Measurements from ENCODE around the gene CAPN6.

The CAPN6 gene, protein sequence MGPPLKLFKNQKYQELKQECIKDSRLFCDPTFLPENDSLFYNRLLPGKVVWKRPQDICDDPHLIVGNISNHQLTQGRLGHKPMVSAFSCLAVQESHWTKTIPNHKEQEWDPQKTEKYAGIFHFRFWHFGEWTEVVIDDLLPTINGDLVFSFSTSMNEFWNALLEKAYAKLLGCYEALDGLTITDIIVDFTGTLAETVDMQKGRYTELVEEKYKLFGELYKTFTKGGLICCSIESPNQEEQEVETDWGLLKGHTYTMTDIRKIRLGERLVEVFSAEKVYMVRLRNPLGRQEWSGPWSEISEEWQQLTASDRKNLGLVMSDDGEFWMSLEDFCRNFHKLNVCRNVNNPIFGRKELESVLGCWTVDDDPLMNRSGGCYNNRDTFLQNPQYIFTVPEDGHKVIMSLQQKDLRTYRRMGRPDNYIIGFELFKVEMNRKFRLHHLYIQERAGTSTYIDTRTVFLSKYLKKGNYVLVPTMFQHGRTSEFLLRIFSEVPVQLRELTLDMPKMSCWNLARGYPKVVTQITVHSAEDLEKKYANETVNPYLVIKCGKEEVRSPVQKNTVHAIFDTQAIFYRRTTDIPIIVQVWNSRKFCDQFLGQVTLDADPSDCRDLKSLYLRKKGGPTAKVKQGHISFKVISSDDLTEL

DNA sequence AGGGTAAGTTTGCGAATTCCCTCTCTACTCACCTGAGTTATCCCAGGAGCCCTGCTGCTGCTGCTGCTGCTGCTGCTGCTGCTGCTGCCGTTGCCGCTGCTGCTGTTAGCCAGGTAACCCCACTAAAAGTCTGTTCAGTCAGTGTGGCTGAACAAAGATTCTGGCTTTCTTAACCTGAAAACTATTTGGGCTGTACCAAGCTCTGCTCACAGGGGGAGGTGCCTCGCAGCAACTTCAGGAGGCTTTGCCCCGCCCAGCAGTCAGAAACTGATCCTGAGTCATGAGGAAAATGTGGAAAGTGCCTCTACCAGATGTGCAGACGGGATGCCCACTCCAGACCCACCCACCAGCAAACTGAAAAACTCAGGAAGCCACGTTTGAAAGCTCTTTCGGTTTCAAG lies at the start of gene CAPN6:
TSS of gene CAPN6 (minus strand) at position 145 of the 400 bp plus-strand sequence. CDS start 6,547 bp downstream, outside the sequence.
- no peak for DNase-seq (ENCODE audit: low read depth)

DNA sequence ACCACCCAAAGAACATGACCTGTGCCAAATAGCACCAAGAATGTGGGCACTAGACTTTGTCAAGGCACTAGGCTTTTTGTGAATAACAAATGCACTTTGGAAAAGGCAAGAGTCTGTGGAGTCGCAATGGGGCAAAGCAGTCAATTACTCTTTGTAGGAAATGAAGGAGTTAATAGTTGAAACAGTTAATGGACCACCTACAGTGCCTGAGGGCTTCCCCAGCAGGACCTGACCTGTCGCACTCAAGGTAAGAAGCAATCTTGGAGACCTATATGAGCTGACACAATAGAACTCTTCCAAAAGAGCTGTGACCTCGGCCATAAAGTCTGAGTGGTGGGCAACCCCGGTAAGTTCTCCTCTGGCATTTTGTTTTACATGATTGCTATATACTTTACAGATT lies 49.2 kb upstream of the CAPN6 start:
- no peak for DNase-seq (ENCODE audit: low read depth)

DNA sequence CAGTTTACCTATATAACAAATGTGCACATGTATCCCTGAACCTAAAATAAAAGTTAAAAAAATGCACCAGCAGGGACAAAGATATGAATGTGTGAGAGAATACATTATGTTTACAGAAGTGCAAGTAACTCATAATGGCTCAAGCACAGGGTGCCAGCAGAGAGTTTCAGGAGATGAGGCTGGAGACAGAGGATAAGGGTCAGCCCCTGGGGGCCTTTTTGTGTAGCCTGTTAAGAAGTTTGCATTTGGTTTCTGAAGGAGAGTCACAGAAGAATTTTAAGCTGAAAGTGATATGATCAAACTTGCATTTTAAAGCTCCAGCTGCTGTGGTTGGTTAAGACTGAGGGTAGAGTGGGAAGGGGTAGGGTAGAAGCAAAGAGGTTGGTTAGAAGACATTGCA lies 48.6 kb upstream of the CAPN6 start:
- DNase-seq (ENCODE audit: low read depth), result no peak

DNA sequence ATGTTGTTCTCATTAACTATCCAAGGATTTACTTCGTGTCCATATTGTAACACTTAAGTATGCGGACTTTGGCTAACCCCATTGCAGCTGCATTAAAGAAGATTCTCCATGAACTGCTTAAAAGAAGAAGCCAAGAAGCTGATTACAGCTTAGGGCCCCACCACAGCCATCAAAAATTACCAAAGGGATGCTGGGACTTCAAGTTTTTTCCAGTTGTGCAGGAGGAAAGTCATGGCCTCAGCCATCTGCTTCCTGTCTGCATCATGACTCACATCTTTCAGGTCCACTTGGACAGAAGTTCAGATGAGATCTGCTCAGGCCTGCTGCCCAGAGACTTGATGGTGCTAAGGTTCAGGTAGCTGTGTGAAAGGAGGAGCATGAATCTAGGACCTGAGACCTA lies 38.8 kb upstream of the CAPN6 start:
- no peak for DNase-seq (ENCODE audit: low read depth)

DNA sequence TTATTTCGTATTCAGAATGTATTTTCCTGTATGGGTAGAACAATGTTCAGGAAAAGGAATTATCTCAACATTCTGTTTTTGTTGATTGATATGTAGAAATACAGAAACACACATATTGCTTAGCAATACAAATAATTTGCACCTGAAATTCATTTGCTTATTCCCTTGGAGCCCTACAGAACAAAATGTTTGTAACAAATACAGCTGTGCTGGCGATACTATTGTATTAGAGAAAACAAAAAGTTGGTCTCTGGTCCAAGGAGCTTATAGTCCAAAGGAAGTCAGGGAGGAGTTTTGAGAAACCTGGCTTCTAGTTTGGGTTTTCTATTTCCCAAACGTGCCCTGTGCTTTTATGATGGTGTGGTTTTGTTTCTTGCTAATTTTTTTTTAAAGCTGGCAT lies 37.8 kb upstream of the CAPN6 start:
- no peak for DNase-seq (ENCODE audit: low read depth)

DNA sequence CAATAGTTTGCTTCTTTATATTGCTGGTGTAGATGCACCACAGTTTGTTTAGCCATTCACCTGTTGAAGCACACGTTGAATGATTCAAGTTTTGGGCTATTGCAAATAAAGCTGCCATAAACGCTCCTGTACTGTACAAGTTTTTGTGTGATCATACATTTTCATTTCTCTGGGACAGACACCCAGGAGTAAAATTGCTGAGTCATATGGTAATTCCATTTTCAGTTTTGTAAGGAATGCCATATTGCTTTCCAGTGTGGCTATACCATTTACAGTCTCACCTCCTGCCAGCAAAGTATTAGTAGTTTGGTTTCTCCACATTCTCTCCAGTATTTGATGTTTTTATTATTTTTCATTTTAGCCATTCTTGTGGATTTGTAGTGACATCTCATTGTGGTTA lies 32.0 kb upstream of the CAPN6 start:
- DNase-seq (ENCODE audit: low read depth), result no peak

DNA sequence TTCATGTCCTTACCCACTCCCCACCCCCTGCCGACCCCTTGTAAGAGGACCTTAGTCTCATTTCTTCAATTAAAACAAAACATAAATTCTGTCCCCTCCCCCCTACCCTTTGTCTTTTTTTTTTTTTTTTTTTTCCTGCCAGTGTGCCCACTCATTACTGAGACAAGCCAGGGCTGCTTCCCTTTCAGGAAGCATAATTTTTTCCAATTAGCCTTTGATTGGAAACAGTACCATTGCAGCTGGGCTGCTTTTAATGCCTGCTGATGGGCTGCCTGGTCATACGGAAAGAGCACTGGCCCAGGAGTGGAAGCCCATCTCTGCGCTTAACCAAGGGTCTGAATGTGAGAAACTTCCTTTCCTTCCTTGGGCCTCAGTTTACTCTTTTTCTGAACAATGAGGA lies 18.6 kb upstream of the CAPN6 start:
- DNase-seq (ENCODE audit: low read depth), result no peak

DNA sequence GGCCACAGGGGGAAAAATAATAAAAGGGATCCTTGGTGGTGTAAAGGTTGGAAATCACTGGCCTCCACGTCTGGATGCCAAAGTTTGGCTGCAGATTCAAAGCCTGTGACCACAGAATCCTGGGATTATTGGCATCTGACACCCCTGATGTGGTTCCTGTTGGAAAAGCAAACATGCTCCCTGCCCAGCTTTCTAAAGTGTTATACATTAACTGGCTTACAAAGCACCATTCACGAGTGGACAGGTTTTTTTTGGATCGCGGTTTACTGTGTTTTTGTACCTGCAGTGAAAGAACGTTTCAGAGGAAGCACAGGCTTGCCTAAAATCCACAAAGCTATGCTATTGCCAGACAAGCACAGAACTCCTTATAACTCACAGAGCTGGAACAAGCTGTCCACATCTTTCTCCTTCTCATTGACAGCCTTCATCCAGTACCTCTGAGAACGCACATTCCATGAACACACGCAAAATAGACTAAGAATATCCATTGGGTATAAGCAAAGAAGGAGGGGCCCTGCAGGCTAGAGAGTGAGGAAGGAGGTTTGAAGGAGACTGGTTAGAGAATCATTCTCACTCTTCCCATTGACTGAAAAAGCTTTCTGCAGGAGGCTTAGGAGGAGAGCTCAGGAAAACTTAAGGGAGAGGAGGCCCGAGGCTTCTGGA lies 14.5 kb upstream of the CAPN6 start:
- DNase-seq (ENCODE audit: low read depth), result no peak

DNA sequence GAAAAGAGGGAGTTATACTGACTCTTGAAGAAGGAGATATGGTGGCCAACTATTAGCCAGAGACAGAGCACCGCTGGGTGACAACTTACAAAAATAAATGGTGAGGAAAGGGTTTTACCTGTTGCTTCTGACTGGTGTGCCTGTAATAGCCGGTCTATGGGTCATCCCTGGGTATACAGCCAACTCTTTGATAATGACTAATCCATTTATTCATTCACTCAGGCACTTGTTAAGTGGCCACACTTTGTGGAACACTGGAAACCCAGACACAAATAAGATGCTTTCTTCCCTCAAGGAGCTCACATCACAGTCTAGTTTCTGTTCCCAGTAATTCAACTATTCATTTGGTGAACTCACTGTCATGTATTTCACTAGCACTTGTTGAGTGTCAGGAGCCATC lies 13.2 kb upstream of the CAPN6 start:
- DNase-seq (ENCODE audit: low read depth), result no peak

DNA sequence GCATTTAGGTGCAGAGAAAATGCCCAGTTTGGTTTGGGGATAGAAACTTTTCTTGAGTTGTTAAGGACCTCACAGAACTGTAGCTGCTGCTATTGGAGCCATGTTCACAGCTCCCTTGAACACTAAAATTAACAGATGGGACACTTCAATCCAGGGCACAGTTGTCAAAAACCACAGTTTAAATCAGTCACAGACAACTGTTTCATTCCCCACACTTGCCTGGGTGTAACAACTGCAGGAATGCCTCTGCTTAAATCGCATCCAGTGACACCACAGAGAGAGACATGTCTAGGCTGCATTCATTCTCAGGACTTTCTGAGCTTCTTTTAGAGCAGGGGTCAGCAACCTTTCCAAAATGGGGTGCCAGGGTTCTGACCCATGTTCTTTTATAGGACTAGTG lies 12.7 kb upstream of the CAPN6 start:
- DNase-seq (ENCODE audit: low read depth), result no peak

DNA sequence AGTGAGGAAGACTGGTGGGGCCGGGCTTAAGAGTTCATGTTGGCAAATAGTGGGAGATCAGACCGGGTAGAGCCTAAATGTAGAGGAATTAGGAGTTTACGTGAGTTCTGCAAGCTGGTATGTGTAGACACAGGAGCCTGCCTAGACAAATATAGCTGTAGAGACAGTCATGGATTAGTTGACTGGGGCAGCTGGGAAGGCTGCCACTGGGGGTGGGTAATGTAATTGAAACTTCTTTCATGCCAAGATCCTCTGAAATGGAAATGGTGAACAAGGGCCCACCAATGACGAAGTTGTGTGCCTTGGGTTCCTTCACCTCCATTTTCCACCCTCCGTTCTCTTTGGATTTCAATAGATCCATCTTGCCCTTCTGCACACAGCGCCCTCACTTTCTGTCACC lies 11.9 kb upstream of the CAPN6 start:
- DNase-seq (ENCODE audit: low read depth), result no peak

DNA sequence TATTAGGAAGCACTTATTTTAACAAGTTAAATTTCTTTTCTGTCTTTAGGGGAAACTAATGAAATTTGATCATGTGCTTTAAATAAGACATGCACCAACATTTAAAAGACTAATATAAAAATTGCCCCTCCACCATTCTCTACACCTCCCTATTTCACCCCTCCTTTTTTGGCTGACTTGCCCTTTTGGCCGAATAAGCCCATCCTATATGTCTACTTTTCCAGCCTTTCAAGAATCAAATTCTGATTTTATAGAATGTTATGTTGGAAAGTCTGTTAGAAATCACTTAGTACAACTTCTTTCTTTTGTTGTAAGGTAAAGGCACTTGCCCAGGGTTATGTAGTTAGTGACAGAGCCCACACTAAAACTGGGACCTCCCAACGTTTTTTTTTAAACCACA lies 1.8 kb downstream of the CAPN6 start:
- no peak for DNase-seq (ENCODE audit: low read depth)

DNA sequence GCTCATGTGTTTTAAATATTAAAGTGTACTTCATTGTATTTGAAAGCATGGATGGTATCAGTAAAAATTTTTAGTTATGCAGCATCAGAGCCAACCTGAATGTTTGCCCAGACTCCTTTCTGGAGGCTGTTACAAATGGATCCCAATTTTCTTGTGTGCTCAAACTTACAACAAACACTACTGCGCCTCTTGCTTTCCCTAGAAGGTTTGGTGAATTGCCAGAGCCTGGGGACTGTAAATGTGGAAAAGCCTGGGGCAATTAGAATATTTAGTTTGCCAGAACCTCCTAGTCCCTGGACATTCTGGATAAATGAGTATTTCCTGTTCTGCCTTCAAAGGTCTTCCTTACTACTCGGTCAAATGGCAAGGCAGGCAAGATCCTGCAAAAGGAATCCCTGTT lies 4.8 kb downstream of the CAPN6 start:
- DNase-seq (ENCODE audit: low read depth), result no peak

DNA sequence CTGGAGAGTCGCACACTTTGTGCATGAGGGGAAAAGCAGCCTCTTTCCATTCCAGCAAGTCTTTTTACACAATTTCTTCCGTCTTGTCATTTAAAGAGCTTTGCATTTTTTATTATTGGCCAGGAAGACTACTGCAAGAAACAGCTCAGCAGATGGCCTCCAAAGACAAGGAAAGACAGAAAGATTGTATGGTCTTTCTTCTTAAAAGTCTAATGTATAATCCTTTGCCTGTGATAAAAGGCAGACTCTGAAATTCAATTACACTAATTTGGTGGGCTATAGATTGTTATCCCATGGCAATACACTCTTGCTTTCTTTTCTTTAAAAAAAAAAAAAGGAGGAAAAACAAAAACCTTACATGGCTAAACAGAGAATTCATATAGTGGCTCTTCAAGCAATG lies 5.9 kb downstream of the CAPN6 start:
- DNase-seq (ENCODE audit: low read depth), result no peak

DNA sequence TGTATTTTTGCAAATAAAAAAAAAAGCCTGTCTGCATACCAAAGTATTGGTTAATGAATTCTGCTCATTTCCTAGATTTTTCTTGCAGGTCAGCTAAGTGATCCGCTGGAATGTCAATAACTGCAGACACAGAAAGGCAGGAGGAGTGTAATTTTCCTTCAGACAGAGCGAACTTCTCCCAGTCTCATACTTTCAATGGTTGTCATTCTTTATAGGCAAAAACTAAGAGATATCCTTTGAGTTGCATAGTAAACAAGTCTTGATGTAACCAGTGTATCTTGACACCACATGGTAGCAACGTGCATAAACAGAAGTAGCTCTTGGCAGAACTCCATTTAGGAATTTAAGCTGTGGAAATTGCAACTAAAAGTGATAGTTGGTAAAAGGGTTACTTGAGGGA lies 8.2 kb downstream of the CAPN6 start:
- no peak for DNase-seq (ENCODE audit: low read depth)

DNA sequence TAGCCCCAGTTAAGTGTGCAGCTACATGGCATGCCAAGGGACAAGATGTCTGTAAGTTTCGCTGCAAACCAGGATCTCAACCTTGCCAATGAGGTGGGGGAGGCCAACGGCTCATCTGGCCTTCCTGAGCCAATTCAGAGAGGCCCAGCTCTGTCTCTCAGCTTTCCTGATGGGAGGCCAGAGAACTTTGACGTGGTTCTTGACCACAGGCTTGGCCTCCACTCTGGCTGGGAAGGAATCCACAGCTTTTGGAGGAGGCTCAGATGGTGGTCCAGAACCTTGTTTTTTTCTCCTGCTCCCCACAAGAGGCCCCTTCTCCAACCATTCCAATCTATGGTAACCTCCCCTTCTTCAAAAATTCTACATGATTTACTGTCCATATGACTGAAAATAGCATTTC lies 9.8 kb downstream of the CAPN6 start:
- DNase-seq (ENCODE audit: low read depth), result no peak

DNA sequence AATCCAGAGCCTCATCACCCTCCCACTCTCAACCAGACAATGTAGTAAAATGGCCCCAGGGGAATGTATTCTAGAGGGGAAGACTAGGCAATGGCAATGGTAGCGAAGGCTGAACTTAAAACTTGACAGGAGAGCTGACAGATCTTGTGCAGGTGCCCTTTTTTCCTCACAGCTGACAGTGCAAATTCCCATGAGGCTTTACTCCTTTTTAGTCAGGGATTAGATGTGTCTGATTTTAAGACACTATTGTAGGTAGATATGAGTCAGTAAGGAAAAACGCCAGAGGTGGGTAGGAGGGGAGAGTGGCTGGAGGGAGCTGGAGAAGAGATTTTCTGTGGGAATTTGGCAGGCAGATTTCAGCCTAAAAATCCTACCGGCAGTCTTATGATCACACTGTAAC lies 10.7 kb downstream of the CAPN6 start:
- DNase-seq (ENCODE audit: low read depth), result no peak

DNA sequence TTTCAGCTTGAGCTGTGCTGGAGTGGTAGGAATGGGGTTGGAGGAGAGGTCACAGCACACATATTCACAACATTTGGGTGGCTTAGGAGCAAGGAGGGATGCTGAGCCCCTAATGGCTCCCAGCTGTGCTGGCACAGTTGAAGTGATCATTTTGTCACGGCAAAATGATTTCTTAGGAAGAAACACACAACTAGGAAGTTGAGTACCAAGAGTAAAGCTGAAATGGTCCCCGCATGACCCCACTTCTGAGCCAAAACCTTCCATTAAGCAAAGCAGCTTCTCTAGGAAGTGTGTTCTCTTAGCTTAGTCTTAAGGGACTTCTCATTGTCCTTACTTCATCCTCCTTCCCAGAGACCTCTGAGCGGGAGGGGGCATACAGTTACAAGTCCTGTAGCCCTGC lies 12.6 kb downstream of the CAPN6 start:
- DNase-seq (ENCODE audit: low read depth), result no peak

DNA sequence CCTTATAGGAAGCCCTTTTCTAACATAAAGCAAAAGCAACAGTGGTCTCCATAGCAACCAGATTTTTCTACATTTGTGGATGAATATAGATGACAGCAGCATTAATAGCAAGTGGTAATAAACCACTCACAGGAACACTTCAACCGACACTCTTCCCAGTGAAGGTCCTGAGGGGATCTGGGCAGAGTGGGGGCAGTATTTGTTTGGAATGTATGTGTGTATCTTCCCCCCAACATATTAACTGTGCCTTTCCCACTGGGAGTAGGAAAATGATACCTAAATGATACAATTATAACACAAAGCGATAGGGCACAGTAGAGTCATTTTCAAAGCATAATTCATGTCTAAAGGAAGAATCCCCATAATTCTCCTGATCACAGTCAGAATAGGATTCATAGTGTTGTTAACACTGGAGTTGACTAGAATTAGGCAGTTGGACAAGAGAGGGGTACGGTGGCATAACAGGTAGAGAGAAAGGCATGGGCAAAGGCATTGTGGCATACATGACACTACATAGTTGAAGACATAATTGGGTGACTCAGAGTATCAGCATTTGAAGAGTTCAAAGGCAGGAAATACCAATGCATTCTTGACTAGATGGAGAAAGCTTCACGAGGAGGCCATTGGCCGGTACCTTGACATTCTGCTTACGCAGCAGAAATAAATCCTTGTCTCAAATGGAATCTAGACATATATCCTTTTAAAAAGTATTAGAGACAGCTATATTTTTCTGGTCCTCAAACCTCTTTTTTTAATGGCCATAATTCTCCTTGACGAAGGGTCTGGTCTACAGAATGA lies 15.2 kb downstream of the CAPN6 start:
- no peak for DNase-seq (ENCODE audit: low read depth)

DNA sequence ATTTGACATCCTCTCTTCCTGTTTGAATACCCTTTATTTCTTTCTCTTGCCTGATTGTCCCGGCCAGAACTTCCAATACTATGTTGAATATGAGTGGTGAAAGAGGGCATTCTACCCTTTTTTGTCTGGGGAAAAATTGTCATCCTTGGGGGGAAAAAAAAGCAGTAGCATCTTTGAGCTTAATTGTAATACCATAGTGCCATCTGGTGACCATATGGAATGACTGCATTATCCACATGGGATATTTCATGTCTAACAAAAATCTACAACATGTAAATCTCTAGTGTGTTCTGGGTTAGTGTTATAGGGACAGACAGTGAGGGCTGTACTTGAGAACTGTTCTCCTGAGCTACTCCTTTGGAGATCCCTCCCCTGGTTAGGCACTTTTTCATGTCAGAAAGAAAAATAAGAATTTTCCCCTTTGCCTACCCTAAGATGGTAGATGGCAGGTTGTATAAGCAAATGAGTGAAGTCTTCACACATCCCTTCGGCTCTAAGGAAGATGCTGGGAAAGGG lies 26.0 kb downstream of the CAPN6 start:
- DNase-seq (ENCODE audit: low read depth), result no peak

DNA sequence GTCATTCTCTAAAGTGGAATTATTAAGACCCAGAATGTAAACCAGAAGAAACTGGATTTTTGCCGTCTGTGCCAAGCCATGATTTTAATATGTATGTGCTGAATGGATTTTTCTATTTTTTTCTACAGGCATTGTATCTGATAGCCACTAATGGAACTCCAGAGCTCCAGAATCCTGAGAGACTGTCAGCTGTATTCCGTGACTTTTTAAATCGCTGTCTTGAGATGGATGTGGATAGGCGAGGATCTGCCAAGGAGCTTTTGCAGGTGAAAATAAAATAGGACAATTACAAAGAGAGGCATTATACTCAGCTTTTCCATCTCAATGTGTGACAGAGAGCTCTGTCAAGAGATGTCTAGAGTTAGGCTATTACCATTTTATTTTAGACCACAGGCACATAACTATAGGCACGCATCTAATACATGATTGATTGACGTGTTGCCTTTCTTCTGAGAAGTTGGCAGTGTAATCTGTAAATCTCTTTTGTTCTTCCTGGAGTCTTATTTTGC lies 53.9 kb downstream of the CAPN6 start:
- no peak for DNase-seq (ENCODE audit: low read depth)

DNA sequence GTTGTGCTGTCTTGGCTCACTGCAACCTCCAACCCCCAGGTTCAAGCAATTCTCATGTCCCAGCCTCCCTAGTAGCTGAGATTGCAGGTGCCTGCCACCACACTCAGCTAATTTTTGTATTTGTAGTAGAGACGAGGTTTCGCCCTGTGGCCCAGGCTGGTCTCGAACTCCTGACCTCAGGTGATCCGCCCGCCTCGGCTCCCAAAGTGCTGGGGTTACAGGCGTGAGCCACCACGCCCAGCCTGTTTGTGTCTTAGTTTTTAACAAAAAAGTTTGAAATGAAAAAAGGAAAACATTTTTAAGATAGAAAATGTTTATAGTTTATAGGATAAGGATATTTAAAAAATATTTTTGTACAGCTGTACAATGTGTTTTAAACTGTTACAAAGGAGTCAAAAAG lies 62.4 kb downstream of the CAPN6 start:
- DNase-seq (ENCODE audit: low read depth), result no peak

Data from stimulated activated CD8-positive, alpha-beta memory T cell treated with anti-CD3 and anti-CD28 coated beads, Interleukin-12 subunit alpha, Interleukin-12 subunit beta, amount 100 ng/mL, for 4 hours (primary cell).